Vagina (tissue), 2 donors: ENCODE data around the gene RNF115. TPM values are rescaled to one million over a fixed set of nuclear protein-coding genes. Genes with fewer than 3 reads are reported as not detected.
A peak's percentile ranks its signal among the peaks of the same experiment; 100 is the strongest.

Source experiments
- DNase-seq, 2 donors: peaks; one replicate each; pipeline ENCODE4 v3.0.0-alpha.2; 2017; ENCODE audit errors: extremely low spot score in 2 of 2
- H3K27ac ChIP-seq: fragments of 200-600 bp; sonication (generic); one replicate; pipeline ENCODE4 v1.5.1; 2019
- H3K27me3 ChIP-seq: fragments of 200-600 bp; sonication (generic); one replicate; pipeline ENCODE4 v1.5.1; 2019
- H3K36me3 ChIP-seq, 2 donors: fragments of 200-600 bp; sonication (generic); one replicate each; pipeline ENCODE4 v1.5.1; 2017 to 2019
- H3K4me1 ChIP-seq: fragments of 200-600 bp; sonication (generic); one replicate; pipeline ENCODE4 v1.5.1; 2019
- H3K4me3 ChIP-seq, 2 donors: fragments of 200-600 bp; sonication (generic); 1 replicate in 1 of 2; 2 replicates in 1 of 2; pipeline ENCODE4 v1.5.1; 2016 to 2019
- H3K9me3 ChIP-seq: fragments of 200-600 bp; sonication (generic); one replicate; pipeline ENCODE4 v1.5.1; 2019
- CTCF ChIP-seq, 3 experiments: fragments of 450-650 bp in 2 of 3; fragments of 200-600 bp in 1 of 3; sonication (generic) in 1 of 3; IDR thresholded peaks; one replicate each; pipeline ENCODE4 v1.5.1; 2017 to 2019; ENCODE audit warnings: antibody characterized with exemption in 3 of 3, mild to moderate bottlenecking in 2 of 3, moderate library complexity in 2 of 3
- POLR2A ChIP-seq, 2 donors: fragments of 450-650 bp; IDR thresholded peaks; one replicate each; pipeline ENCODE4 v1.6.1; 2017; ENCODE audit warnings: antibody characterized with exemption in 2 of 2, mild to moderate bottlenecking in 2 of 2, moderate library complexity in 2 of 2
- POLR2AphosphoS5 ChIP-seq, 2 donors: sonication (generic); formaldehyde crosslinking; IDR thresholded peaks; one replicate each; pipeline ENCODE4 v1.9.0; 2017; ENCODE audit warnings: antibody characterized with exemption in 2 of 2, mild to moderate bottlenecking in 2 of 2, low read depth in 1 of 2; ENCODE audit not compliant: insufficient read depth in 1 of 2
- intact Hi-C: fragments of 100-400 bp; cut with DNase I; formaldehyde crosslinking; loops from one replicate; pipeline ENCODE4 v1.15.1; 2023
- total RNA-seq: library from RNA; depleted of rRNA; stranded (reverse); fragments of >200 nt; gene quantifications from one replicate; pipeline ENCODE4 v1.2.3, GENCODE V29; 2016

Gene RNF115
- total RNA-seq, 1 donor from 2014 or later: 16.2 TPM

DNA sequence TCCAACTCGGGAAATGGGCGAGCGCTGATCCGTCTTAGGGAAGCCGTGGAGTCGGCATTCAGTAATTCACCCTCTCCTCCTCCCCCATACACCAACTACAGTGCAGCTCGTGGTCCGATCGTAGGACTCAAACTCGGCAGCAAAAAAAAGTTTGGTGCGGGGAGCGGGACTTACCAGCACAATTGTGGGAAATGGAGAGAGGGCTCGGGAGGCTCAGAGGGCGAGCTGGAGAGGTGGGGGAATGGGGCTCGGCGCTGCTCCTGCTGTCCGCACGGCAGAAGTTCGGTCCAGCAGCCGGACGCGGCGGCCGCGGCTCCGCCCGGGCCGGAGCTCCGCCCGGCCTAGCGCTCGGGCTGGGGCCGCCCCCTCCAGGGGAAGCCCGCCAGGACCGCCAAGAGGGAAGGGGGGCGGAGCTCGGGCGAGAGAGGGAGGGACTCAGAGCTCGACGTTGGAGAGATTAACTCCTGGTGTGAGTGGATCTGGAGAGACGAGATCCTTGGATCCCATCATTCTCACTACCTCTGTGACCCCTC lies 35.7 kb upstream of the RNF115 start:
- peak in 1 of 2 donors; percentile 94 for DNase-seq
- Histone ChIP-seq H3K4me3 (peak overlapping the region; percentile 66 to 88), H3K27ac (peak overlapping the region; percentile 86), H3K4me1 (peaks cover 20% of the 10 kb centered on the region), H3K27me3 (no peaks in the 10 kb centered on the region), H3K9me3 (no peaks in the 10 kb centered on the region), H3K36me3 (peaks cover 0 to 23% of the 10 kb centered on the region in 2 donors)
- TF ChIP-seq CTCF (IDR thresholded peaks at IDR 0.05): no peak
- TF ChIP-seq POLR2AphosphoS5 (IDR thresholded peaks at IDR 0.05; ENCODE audit: insufficient read depth in 1 of 2, low read depth in 1 of 2): peak in 1 of 2 donors; percentile 76
- peak in 1 of 2 donors; percentile 90 for TF ChIP-seq POLR2A (IDR thresholded peaks at IDR 0.05)
- intact Hi-C loops: loop anchor here (10.0 kb wide), 1 partner anchor 55 kb away; the partner anchor contains the start of genes ITGA10 and PEX11B

GRCh38 chr1:145858901-145859490 lies 35.1 kb upstream of the RNF115 start, which contains the start of gene PIAS3:
PIAS3 (minus strand) TSS chr1:145859081; CDS start chr1:145858990, 91 bp downstream.
- H3K4me3 ChIP-seq: peak within 1 kb of the TSS; percentile 66 to 88
- no peak for TF ChIP-seq CTCF (IDR thresholded peaks at IDR 0.05)
- peak; percentile 40 to 98 for TF ChIP-seq POLR2AphosphoS5 (IDR thresholded peaks at IDR 0.05; ENCODE audit: insufficient read depth in 1 of 2, low read depth in 1 of 2)
- peak in 1 of 2 donors; percentile 77 for TF ChIP-seq POLR2A (IDR thresholded peaks at IDR 0.05)
- H3K27me3 ChIP-seq: no peaks in the 10 kb centered on the region
- DNase-seq: peak in 1 of 2 donors; percentile 96
- intact Hi-C loops: loop anchor here (10.0 kb wide), 1 partner anchor 56 kb away; the partner anchor contains the start of genes ITGA10 and PEX11B
- H3K27ac ChIP-seq: peak within 1 kb of the TSS; percentile 86
- H3K9me3 ChIP-seq: no peaks in the 10 kb centered on the region
- H3K4me1 ChIP-seq: peaks cover 20% of the 10 kb centered on the region
- peaks cover 0 to 28% of the 10 kb centered on the region in 2 donors for H3K36me3 ChIP-seq

GRCh38 chr1:145858238-145858900 lies 34.5 kb upstream of the RNF115 start:
- no peak for TF ChIP-seq POLR2AphosphoS5 (IDR thresholded peaks at IDR 0.05; ENCODE audit: insufficient read depth in 1 of 2, low read depth in 1 of 2)
- TF ChIP-seq CTCF (IDR thresholded peaks at IDR 0.05): no peak
- TF ChIP-seq POLR2A (IDR thresholded peaks at IDR 0.05): no peak
- H3K4me3 ChIP-seq: peak overlapping the region; percentile 66 to 88
- peak overlapping the region; percentile 86 for H3K27ac ChIP-seq
- DNase-seq: no peak
- H3K27me3 ChIP-seq: no peaks in the 10 kb centered on the region
- H3K36me3 ChIP-seq: peaks cover 0 to 33% of the 10 kb centered on the region in 2 donors
- H3K4me1 ChIP-seq: peaks cover 20% of the 10 kb centered on the region
- H3K9me3 ChIP-seq: no peaks in the 10 kb centered on the region
- intact Hi-C loops: loop anchor here (10.0 kb wide), 1 partner anchor 56 kb away; the partner anchor contains the start of genes ITGA10 and PEX11B

- TF ChIP-seq POLR2A (IDR thresholded peaks at IDR 0.05) (no peak), POLR2AphosphoS5 (IDR thresholded peaks at IDR 0.05; ENCODE audit: insufficient read depth in 1 of 2, low read depth in 1 of 2) (no peak), CTCF (IDR thresholded peaks at IDR 0.05) (no peak)
- H3K27ac ChIP-seq: no peak overlapping the region
- H3K9me3 ChIP-seq: no peaks in the 10 kb centered on the region
- H3K4me1 ChIP-seq: peaks cover 20% of the 10 kb centered on the region
- no peaks in the 10 kb centered on the region for H3K27me3 ChIP-seq
- intact Hi-C loops: loop anchor here (10.0 kb wide), 1 partner anchor 58 kb away; the partner anchor contains the start of genes ITGA10 and PEX11B
- DNase-seq: no peak
- no peak overlapping the region for H3K4me3 ChIP-seq
- H3K36me3 ChIP-seq: peaks cover 0 to 44% of the 10 kb centered on the region in 2 donors
Observed at GRCh38 chr1:145857170-145857569, 33.3 kb upstream of the RNF115 start.
